HS-5 (cell line): ENCODE data around the gene GPC6.

ENCODE experiments used
- DNase-seq: peaks from one replicate; pipeline ENCODE4 v3.0.0-alpha.2; 2012; ENCODE audit warnings: low read depth

Gene GPC6

DNA sequence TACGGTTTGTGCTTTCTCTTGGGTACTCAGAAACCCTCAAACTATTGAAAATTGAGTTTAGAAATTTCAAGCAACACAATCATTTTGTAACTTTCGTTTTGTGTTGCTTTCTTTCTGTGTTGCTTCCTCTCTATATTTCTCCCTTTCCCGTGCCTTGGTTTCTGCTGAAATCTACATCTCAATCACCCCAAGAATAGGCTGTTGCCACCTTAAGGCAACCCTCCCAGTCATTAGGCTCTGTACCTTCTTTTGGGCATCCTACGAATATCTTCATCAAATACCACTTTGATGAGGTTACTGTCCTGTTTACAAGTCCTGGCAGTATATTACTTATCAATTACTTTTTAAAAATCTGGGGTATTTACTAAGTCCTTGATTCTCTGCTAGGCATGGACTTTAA is 621.6 kb downstream of the GPC6 start:
- DNase-seq = no peak

DNA sequence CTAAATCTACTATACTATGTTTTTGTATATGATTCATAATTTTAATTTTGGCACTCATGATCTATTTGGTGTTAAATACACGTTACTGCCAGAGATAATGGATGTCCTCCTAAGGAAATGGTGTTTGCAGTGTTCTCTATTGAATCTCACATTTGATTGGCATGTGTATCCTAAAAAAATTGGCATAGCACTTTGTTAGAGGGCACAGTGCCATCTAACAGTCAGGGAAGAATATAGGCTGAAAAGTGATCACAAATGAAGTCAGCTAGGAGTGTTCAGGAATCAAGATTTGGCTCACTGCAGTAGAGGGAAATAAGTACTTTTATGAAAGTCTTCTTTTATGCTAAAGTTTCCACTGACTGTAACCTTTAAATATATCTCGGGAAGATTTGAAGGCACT is 624.6 kb downstream of the GPC6 start:
- DNase-seq = no peak

DNA sequence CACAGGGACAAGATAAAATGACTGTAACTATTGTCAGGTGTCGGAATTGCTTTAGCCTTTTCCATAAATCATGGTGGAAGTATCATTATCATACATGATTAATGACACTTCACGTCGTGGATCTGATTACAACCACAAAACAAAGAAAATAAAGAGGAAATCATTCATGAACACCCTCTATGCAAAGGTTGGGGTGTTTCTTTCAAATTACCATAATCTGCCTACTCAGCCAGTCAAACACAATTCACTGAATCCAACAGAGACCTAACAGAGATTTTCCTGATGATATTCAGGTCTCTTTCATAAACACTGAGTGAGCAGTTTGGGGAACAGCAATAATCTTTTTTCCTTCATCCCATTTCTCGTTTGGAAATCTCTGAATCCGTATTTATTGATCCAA is 627.3 kb downstream of the GPC6 start:
- no peak for DNase-seq

DNA sequence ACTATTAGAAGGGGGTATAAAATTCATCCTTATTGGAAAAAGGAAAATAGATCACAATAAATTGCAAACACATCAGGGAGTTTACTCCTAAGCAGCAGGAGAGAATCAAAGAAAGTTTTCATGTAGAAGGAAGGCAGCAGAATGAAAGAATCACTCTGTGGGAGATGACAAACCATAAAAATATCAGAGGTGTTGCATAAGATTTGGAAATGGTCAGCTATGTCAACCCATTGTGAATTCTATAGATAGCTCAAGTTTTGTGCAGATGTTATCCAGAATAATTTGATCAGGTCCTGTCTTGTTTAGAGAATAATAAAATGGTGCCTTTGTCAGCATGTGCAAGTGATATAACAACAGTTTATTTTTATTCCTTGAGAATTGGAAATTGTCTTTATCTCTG is 630.5 kb downstream of the GPC6 start:
- DNase-seq = no peak

DNA sequence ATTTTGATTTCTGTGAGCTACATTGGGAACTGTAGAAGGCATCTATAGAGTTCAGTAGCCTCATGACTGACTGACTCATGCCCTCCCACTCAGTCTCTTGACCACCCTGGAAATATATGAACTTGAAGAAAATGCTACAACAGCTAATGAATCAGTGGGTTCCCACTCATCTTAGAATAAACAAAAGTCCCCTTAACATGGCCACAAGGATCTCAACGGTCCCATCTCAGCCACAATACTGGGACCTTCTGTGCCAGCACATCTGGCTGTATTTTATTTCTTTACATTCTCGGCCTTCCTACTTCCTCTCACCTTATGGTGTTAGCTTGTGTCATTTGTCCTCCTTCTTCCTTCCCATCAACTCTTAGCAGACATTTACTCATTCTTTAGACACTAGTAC is 633.1 kb downstream of the GPC6 start:
- DNase-seq = no peak

DNA sequence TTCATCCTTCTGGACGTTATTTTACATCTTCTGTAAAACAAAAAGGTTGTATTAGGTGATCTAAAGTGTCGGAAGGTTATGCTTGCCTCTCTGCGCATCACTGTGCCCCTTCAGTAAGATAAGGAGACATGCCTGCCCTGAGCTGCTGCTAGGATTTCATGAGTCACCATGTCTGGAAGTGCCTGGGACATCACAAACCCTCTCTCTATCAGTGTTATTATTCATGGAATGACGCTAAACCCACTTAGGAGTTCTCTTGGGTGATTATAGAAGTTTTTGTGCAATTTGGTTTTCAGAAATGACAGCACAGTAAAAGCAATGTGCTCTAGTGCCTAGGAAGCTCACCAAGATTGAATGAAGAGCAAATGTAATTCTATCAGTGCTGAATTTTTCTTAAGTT is 635.2 kb downstream of the GPC6 start:
- no peak for DNase-seq

DNA sequence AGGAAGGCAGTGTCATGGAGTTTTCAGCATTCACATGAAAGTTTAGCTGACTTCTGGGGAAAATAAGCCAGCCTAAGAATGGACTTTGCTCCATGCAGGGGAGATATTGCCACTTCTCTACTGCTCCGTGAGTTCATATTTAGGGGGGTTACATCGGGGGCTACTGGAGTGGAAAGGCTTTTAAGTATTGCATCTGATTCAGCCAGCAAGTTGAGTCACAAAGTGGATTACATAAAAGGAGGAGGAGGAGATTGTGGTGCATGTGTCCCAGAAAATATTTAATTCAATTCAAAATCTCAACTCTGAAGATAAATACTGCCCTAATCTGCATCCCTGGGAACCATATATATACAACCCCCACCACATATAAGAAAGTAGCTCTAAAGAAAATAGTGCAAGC is 635.7 kb downstream of the GPC6 start:
- DNase-seq = no peak

DNA sequence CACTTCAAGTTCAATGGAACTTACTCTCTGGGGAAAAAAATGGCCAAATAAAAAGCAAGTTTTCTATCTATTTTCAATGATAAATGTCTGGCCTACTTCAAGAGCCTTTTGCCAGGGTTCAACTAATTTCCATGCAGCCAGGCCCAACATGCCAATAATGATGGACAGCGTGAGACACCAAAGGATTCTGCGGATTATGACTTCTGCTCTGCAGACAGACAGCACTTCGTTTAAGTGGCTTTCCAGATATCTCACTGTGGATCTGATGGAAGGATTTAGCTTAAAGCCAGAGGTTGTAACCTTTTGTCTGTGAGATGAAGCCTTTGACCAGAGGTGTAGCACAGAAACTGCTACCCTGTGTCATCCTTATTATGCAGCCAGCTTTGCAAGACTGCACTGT is 638.6 kb downstream of the GPC6 start:
- no peak for DNase-seq

DNA sequence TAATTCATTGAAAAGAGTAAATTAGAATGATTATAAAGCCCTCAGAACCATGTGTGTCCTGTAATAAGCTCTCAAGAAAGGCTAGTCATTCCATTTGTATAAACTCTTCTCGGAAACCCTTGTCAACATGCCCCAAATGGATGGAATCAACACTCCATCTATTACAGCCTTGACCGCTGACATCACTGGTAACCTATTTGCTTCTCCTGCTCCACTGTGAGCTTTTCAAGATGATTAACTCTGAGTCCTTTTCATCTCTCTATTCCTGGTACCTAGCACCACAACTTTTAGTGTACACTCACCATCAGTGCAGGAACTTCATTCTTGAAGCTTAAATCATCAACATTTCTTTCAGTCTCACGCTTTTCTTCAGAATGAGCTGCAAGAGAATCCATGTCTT is 640.9 kb downstream of the GPC6 start:
- no peak for DNase-seq

DNA sequence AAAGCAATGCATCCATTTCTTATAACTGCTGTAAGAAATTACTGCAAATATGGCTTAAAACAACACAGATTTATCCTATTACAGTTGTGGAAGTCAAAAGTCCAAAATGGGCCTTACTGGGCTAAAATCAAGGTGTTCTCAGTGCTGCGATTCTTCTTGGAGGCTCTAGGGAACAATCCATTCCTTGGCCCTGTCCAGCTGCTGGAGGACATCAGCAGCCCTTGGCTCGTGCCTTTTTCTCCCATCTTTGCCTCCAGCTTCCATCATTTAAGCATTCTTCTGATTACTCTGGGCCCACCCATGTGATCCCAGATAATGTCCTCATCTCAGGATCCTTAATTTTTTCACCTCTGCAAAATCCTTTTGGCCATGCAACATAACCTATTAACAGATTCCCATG is 645.8 kb downstream of the GPC6 start:
- no peak for DNase-seq

DNA sequence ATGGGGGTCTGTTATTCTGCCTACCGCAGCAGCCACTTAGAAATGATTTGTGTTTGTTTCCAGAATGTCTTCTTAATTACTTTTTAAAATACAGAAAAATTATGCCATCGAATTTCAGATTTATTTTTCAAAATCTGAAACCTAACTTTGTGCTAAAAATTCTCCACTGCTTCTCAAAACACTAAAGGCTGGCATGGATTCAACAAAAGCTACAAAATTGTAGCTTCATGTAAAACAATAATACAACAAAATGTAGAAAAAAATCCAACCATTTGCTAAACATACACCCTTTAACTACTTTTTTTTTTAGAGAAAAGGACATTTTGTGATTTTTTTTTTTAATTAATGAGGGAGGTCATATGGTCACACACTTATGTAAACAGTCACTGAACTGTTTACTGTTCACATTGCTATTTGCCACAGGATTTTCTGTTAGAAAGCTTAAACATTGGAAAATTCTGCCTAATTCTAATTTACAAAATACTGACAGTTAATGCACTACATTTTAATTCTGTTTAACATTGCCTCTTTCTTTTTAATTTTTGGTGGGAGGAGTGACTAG is 646.3 kb downstream of the GPC6 start:
- no peak for DNase-seq

DNA sequence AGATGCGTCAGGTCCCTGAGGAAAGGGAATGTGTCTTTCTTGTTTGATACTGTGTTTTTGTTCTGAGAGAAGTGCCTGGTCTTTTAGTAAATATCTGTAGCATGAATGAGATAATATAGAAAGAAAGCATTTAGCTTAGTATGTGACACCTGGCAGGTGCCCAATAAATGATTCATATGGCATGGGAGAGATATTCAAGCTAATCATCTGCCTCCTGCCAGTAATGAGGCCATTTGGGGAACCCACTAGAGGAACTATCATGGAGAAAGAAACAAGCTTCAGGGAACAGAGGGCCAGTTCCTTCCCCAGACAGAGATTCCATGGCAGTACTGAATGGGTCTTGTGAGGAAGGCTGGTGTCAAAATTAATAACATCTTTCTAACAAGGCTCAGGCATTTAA is 648.9 kb downstream of the GPC6 start:
- DNase-seq = no peak

DNA sequence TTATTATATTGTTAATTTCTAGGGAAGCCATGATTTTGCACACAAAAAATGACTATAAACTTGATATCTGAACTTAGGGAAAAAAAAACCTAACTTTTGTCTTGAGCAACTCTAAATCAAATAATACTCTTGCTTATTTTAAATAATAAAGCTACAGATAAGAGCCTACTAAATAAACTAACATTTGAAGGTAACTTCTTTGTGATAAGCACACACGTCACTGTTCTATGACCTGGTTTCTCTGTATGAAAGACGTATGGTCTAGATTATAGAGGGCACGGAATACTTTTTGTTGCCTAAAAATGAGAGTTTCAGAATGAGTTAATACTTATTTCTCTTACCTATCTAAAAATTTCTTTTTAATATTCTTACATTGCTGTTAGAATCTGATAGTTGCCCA is 649.6 kb downstream of the GPC6 start:
- no peak for DNase-seq

DNA sequence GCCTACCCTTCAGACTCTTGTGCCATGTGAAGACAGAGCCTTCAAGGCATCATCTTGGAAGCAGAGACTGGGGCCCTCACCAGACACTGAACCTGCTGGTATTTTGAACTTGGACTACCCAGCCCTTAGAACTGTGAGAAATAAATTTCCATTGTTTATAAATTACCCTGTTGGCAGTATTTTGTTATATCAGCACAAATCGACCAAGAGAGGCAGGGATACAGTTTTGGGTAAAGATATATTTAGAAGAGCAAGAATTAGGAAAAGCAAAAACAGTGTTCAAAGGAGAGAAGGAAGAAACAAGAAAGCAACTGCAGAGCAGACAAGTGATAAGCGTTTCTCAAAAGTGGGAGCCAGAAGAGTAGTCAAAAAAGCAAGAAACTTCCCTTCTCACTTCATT is 652.1 kb downstream of the GPC6 start:
- DNase-seq = no peak

DNA sequence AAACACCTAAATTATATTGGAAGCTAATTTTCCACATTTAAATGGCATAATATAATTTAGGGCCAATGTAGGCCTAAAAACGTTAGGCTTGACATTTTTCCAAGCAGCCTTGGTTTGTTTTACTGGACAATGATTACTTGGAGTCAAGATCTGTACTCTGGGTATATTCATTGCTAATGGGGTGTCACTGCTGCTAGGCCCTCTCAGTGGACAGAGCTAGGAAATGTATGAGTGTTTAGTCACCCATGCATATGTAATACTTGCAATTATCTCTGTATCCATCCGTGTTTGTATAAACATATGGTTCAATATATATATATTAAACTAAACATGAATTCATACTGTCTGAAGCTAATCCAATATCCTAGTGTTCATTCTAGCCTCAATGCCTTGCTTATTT is 654.8 kb downstream of the GPC6 start:
- no peak for DNase-seq

DNA sequence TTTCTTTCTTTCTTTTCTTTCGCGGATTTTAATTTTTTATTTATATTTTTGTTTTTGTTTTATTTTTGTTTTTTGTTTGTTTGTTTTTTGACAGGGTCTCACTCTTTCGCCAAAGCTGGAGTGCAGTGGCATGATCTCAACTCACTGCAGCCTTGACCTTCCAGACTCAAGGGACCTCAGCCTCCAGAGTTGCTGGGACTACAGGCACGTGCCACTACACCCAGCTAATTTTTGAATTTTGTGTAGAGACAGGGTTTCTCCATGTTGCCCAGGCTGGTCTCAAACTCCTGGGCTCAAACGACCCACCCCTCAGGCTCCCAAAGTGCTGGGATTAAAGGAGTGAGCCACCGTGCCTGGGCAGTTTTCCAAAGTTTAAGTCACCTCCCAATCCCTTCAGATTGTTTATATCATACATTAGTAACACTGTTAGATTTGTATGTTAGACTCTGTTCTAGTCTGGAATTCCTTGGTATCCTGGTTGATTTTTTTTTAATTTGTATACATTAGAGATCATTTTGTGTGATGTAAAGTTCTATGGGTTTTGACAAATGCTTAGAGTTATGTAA is 655.6 kb downstream of the GPC6 start:
- DNase-seq = no peak

DNA sequence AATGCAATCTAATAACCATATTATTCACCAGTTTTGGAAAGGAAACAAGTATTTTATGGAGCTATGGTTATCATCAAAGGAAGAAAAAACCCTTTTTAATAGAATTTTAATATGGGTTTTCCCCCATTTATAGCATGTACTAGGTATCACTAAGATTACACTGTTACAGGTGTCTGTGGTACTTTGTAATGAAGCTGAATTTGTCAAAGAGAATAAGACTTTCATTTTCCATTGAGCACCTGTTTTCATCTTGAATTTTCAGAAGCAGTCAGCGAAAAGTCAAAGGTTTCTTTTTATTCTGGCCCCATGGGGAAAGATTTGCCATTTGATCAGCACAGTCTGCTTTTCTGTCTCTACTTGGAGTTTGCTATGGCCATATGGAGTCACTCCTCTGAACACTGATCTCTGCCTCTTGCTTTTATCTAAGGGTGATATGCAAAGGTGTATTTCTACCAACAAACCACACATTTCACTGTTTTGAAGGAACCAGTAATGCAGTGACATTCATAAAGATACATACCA is 662.9 kb downstream of the GPC6 start:
- DNase-seq = no peak

DNA sequence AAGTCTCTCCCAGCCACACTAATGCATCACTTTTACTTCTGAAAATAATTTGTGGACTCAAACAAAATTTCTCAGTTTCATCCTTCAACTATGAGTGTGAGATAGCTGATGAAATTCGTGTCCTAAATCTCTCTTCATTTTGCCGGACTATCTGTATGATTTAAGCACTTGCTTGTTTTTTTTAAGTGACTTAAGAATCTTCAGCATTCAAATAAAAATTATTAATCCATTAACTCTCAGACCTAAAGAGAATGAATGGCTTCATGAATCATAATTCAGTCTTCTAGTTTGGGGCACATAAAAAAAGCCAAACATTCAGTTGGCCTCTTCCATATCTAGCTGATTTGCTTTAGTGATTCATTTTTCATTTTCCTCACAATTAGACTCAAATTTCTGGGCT is 673.4 kb downstream of the GPC6 start:
- no peak for DNase-seq

DNA sequence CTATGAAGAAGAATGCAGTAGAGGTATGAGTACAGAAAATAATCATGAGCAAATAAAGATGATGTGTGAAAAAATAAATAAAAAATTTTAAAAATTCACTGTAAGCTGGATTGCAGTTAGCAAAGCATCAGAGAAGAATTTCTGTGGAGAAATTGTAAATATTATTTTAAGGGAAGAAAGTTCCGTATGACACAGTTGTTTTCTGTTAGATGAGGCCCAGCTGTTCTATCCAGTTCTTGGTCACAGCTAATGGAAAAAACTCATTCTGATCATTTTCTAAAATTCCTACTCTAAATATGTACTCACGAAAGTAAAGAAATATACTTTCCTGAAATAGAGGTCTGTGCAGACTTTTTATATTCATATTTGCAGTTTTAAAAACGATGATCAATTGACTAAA is 674.1 kb downstream of the GPC6 start:
- no peak for DNase-seq

DNA sequence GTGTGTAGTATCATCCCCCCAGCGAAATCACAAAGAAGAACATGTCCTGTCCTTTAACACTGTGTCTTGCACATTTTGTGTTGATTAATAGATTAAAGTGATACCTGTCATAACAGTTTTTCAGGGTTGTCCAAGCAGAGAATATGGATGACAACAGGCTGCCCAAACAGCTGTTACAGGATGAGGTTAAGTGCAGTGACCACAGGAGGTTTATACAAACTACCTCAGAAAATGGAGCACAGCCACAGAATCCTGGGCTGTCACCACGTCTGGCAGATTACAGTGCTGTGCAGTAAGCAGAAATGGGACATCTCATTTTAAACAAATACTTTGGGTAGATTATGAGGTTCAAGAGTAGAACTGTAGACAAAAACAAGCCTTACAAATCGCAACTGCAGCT is 677.3 kb downstream of the GPC6 start:
- no peak for DNase-seq

DNA sequence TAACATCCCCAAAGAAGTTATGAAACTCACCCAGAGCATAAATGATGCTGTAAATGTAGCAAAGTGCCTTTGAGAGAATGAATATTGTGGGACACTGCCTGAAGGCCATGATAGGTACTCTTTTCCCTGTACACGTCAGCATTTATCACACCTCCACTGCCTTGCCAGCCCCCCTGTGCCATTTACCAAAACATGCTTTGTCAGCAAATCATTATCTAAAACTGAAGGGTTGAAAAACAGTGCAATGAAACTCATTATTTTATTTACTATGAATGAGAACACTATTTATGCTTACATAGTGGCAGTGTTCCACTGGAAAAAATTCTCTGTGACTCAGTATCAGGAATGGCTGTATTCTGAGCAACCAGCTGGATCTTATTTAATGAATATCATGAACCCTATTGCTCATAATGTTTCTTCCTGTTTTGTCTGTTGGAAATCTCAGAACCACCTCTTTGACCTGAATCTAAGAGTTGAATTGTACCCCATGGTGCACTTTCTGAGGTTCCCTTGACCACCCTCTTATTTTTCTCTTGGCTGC is 688.7 kb downstream of the GPC6 start:
- peak; percentile 5 for DNase-seq

DNA sequence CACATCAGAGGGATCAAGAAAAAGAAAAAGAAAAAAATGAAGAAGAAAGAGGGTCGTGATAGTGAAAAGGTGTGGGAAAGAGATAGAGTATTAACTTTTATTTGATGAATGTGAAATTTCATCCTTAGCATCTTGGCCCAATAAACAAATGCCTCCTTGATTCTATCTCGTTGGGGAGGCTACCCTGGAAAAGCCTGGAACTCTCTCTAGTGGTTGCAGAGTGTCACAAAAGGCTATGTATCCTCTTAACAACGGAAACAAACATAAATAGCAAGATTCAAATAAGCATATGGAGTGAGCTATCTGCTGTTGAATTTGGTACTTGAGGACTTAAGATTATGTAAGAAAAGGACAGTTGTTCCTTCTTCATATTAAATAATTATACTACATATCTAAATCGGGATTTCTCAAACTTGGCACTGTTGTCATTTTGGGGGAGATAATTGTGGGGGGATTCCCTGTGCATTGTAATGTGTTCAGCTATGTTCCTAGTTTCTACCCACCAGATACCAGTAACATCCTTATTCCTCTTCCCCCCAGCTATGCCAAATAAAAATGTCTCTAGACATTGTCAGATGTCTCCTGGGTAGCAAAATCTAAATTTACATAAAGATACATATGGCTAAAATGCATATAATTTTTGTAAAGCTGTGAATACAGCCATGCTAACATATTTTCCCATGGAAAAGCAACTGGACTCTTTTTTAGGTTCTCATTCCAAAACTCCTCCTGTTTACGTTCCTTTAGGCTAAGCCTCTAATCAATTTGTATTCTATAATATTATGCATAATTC is 695.7 kb downstream of the GPC6 start:
- no peak for DNase-seq

DNA sequence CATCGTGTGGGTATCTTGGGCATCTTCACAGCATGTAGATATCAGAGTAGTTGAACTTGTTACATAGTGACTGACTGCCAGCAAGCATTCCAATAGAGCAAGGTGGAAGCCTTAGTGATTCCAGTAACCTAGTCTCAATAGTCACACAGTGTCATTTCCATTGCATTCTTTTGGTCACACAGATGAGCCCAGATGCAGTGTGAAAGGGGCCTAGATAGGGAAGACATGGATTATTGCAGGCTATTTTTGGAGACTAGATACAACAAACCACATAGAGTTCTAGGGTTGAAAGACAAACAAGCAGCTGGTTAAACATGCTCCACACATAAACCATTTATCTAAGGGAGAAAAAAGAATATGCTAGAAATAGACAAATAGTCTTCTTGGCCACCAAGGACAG is 699.4 kb downstream of the GPC6 start:
- no peak for DNase-seq
